ENCODE results near the gene MVD. TPM values are rescaled to one million over a fixed set of nuclear protein-coding genes. Genes with fewer than 3 reads are reported as not detected.

MVD gene
- total and polyA plus RNA-seq, 4 donors, result 39.1 to 135 (median 119) TPM

GRCh38 chr16:88695753-88696152, 32.9 kb upstream of the MVD start:
- peaks cover 0 to 6% (median 0%) of the 10 kb centered on the region in 5 donors for H3K4me1 ChIP-seq (ENCODE audit: control insufficient read depth in 5 of 5, insufficient read depth in 5 of 5, low read length in 5 of 5)
- H3K4me3 ChIP-seq, result no peak overlapping the region
- no peak overlapping the region for H3K9ac ChIP-seq (ENCODE audit: insufficient read depth in 1 of 2, low read length in 2 of 2)
- DNase-seq, result no peak
- no peaks in the 10 kb centered on the region for H3K27me3 ChIP-seq (ENCODE audit: control insufficient read depth in 3 of 3, insufficient read depth in 3 of 3, low read length in 2 of 3)
- ATAC-seq (ENCODE audit: insufficient read depth, low FRiP score), result no peak
- WGBS, 2 donors, result 95 to 96% methylated on average over 7 of the region's 7 CpGs
- H3K9me3 ChIP-seq (ENCODE audit: control insufficient read depth in 4 of 4, insufficient read depth in 3 of 4, low read length in 3 of 4), result no peaks in the 10 kb centered on the region
- peaks cover 0 to 41% (median 4%) of the 10 kb centered on the region in 4 donors for H3K36me3 ChIP-seq (ENCODE audit: control insufficient read depth in 4 of 4, insufficient read depth in 4 of 4, low read length in 4 of 4)
- no peak for TF ChIP-seq CTCF (IDR thresholded peaks at IDR 0.05; ENCODE audit: control extremely low read depth, extremely low read depth)
- H3K27ac ChIP-seq (ENCODE audit: low read depth in 1 of 2, low read length in 1 of 2), result no peak overlapping the region

GRCh38 chr16:88695218-88695617, 32.3 kb upstream of the MVD start:
- Histone ChIP-seq H3K27me3 (ENCODE audit: control insufficient read depth in 3 of 3, insufficient read depth in 3 of 3, low read length in 2 of 3) (no peaks in the 10 kb centered on the region), H3K36me3 (ENCODE audit: control insufficient read depth in 4 of 4, insufficient read depth in 4 of 4, low read length in 4 of 4) (peaks cover 0 to 41% (median 3%) of the 10 kb centered on the region in 4 donors), H3K4me3 (no peak overlapping the region), H3K4me1 (ENCODE audit: control insufficient read depth in 5 of 5, insufficient read depth in 5 of 5, low read length in 5 of 5) (peaks cover 0 to 1% (median 0%) of the 10 kb centered on the region in 5 donors), H3K27ac (ENCODE audit: low read depth in 1 of 2, low read length in 1 of 2) (no peak overlapping the region), H3K9ac (ENCODE audit: insufficient read depth in 1 of 2, low read length in 2 of 2) (no peak overlapping the region), H3K9me3 (ENCODE audit: control insufficient read depth in 4 of 4, insufficient read depth in 3 of 4, low read length in 3 of 4) (no peaks in the 10 kb centered on the region)
- no peak for ATAC-seq (ENCODE audit: insufficient read depth, low FRiP score)
- no peak for TF ChIP-seq CTCF (IDR thresholded peaks at IDR 0.05; ENCODE audit: control extremely low read depth, extremely low read depth)
- DNase-seq, result no peak
- WGBS, 2 donors, result 80 to 85% methylated on average over 15 of the region's 15 CpGs

GRCh38 chr16:88694221-88695087, 31.6 kb upstream of the MVD start:
- no peaks in the 10 kb centered on the region for H3K9me3 ChIP-seq (ENCODE audit: control insufficient read depth in 4 of 4, insufficient read depth in 3 of 4, low read length in 3 of 4)
- no peak overlapping the region for H3K27ac ChIP-seq (ENCODE audit: low read depth in 1 of 2, low read length in 1 of 2)
- H3K4me1 ChIP-seq (ENCODE audit: control insufficient read depth in 5 of 5, insufficient read depth in 5 of 5, low read length in 5 of 5), result no peaks in the 10 kb centered on the region
- ATAC-seq (ENCODE audit: insufficient read depth, low FRiP score), result no peak
- H3K27me3 ChIP-seq (ENCODE audit: control insufficient read depth in 3 of 3, insufficient read depth in 3 of 3, low read length in 2 of 3), result peaks cover 0 to 1% (median 0%) of the 10 kb centered on the region in 3 donors
- DNase-seq, result no peak
- WGBS, 2 donors, result 87 to 96% methylated on average over 37 of the region's 37 CpGs
- TF ChIP-seq CTCF (IDR thresholded peaks at IDR 0.05; ENCODE audit: control extremely low read depth, extremely low read depth), result no peak
- H3K36me3 ChIP-seq (ENCODE audit: control insufficient read depth in 4 of 4, insufficient read depth in 4 of 4, low read length in 4 of 4), result peaks cover 0 to 34% (median 0%) of the 10 kb centered on the region in 4 donors
- H3K9ac ChIP-seq (ENCODE audit: insufficient read depth in 1 of 2, low read length in 2 of 2), result no peak overlapping the region
- no peak overlapping the region for H3K4me3 ChIP-seq
